Lung microvascular endothelial cell (primary cell): ENCODE results near the gene RPL18. TPM values are rescaled to one million over a fixed set of nuclear protein-coding genes. Genes with fewer than 3 reads are reported as not detected.
"Not testable (repeated sequence)": the region's sequence is repeated elsewhere in the genome, so short reads cannot be mapped to it uniquely, and the experiment has no call there.

Experiments used
- DNase-seq, 2 donors: peaks; one replicate each; pipeline versions ENCODE4 v3.0.0 to v3.0.0-alpha.2; 2010; ENCODE audit warnings: low read depth in 2 of 2
- total RNA-seq: library from RNA; depleted of rRNA; stranded (reverse); fragments of >200 nt; gene quantifications from 2 replicates; pipeline ENCODE4 v1.2.1, GENCODE V29; 2014

RPL18 gene
- total RNA-seq, result 2,223 and 2,324 TPM in 2 replicates

DNA sequence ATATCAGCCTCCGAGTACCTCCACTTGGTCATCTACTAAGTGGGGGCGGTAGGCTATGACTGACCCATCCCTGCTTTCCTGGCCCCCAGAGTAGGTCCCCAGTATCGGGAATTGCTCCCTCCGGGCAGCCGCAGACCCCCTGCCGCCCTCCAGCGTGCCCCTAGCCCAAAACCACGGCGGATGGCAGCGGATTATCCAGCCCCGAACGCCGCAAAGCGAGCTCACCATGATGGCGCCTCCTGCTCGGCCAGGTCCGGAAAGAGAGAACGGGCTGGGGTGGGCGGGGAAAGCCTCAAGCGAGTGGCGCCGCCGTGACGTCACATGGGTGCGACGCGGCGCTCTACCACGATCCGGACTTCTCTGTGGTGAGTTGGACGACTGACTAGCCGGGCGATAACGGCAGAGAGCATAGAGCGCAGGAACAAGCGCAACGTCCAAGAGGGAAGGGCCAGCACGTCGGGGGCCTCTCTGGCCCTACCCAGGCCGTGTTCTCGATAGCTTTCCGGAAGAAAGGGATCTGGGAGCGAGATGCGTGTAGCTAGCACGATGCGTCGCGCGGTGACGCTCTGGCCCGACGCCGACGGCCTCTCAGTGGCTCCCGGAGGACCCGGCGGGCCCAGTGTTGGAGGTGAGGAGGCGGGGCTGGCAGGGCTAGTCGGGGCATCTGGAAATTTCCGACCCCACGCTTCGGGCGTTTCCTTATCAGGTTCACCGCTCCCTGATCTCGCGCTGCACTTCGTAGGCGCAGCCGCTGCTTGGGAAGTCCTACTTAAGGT lies at the start of gene RPL18, which contains the start of gene SPHK2:
TSS of gene RPL18 (minus strand) at position 263 of the 776 bp plus-strand sequence. CDS start at position 228, 35 bp downstream.
TSS of gene SPHK2 (plus strand) at position 591 of the 776 bp plus-strand sequence. CDS start 1,009 bp downstream, outside the sequence.
- peak; percentile 100 for DNase-seq

DNA sequence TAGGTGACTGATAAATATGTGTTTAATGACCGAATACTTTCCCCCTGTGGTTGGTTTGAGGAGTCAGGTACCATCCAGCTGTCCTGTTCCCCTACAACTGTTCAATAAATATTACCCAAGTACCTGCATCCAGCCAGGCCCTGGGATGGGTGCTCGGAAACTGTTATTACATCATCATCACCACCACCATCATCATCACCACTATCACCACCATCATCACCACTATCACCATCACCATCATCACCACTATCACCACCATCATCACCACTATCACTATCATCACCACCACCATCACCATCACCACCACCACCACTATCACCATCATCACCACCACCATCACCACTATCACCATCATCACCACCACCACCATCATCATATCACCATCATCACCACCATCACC lies 49.8 kb upstream of the RPL18 start:
- DNase-seq, result no peak

DNA sequence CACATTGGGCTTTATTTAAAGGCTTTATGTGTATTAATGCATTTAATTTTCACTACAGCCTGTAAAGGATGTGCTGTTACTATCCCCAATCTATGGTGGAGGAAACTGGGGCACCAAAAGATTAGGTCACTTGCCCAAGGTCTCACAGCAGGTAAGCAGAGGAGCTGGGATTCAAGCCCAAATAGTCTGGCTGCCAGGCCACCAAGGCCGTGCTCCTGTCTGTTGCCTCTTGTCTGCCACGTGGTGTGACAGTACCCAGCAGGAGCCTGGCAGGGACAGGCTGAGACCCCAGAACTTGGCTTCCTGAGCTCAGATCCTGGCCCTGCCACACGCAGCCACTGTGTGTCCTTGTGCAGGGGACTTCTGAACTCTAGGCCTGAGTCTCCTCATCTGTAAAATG lies 49.4 kb upstream of the RPL18 start:
- DNase-seq, result no peak

DNA sequence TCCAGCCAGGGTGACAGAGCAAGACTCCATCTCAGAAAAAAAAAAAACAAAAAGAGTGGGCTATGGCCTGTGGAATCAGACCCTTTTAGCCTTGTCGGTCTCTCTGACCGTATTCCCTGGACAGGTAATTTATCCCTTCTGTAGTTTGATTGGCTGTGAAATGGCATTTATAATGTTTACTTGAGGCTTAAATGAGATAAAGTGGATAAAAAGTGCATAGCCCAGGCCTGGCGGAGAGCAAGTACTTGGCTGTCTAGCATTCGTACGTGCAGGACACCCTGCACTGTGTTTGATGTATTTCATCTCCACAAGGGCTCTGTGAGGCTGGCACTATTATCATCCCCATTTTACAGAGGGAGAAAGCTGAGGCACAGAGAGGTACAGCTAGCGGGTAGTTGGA lies 46.8 kb upstream of the RPL18 start:
- DNase-seq, result no peak

DNA sequence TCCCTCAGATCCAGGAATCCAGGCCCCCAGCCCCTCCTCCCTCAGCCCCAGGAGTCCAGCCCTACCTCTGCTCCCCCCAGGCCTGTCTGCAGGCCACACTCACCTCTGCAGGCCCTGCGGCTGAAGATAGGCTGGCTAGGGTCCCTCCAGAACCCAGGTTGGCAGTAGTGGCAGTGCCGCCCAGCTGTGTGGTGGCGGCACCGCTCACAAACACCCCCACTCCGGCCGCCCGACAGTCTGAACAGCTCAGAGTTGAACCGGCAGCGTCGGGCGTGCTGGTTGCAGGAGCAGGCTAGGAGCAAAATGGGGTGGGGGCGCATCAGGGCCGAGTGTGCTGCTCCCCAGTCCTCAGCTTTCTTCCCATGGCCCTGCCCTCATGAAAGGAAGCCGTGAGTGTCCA lies 45.5 kb upstream of the RPL18 start:
- DNase-seq, result no peak

DNA sequence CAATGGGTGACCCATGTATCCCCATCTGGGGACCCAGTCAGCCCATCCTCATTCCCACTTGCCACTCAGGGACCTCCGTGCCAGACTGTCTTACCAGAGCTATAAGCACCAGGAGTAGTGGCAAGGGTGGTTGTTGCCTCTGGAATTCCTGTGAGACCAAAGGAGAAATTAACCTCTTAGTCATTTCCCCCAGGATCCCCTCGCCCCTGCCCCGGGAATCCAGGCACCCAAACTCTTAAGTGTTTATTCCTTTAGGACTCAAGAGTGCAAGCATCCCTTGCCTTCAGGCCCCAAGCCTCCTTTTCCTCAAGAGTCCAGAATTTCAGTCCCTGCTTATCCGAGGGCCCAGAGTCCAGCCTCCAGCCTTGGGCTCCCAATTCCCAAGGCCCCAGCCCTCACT lies 44.7 kb upstream of the RPL18 start:
- DNase-seq, result no peak

DNA sequence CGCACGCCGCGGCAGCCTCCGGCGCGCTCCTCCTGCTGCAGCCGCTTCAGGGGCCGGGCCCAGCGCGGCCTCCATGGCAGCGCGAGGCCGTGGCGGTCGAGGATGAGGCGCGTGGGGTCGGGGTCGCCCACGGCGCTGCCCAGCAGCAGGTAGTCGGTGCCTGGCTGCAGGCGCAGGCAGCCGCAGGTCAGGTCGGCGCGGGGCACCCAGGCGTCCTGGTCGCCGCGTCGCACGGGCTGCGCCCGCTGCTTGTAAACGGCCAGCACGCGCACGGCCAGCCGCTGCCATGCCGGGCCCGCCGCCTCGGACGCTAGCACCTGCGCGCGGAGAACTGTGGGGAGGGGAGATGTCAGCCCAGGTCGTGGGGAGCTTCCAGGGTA lies 42.7 kb upstream of the RPL18 start:
- no peak for DNase-seq

DNA sequence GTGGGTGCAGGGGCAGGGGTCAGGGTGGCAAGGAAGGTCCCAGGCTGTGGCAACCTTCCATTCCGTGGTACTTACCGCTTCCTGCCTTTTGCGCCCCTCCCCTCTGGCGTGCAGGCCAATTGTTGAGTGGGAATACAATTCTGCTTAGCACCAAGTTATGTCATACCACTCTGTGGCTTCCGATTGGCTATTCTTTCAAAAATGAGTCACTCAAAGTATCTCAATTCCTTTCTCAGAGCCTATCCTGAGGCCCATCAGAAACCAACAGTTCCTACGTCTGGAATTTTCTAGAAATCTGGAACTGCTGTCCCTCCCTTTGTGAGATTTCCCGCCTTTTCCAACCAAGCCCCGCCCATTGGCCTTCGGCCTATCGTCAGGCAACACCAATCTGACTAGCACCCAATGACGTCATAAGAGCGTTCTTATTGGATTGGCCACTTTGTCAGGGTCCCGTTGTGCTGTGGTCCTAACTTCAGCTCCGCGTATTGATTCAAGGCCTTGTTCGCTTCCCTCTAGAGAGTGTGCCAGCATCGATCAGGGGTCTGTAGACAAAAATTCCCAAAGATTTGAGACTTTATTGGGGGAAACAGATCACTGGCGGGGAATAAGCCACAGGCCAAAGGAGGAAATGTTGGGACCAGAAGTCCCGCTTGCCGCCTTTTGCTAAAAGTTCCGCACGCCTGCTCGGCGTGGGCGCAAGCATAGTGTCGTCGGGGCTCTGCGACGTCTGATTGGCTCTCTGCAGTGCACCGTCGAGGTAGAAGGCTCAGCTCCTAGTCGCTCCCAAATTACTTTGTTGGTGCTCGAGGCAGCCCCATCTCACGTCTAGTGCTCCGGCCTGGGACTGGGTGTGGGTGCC lies 42.1 kb upstream of the RPL18 start:
- peak; percentile 89 to 94 for DNase-seq

DNA sequence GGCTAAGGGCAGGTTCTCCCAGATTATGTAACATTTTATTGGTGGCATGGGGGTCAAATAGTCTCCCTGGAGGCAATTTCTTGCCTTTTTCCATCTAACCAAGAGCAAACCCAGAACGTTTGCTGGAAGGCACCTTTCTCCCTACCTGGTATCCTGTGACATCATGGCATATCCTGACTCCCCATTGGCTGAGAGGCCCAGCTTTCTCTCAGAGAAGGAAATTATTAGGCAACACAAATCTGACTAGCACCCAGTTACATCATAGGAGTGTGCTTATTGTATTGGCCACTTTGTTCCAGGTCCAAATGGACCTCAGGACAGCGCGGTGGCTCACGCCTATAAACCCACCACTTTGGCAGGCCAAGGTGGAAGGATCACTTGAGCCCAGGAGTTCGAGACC lies 40.8 kb upstream of the RPL18 start:
- no peak for DNase-seq

DNA sequence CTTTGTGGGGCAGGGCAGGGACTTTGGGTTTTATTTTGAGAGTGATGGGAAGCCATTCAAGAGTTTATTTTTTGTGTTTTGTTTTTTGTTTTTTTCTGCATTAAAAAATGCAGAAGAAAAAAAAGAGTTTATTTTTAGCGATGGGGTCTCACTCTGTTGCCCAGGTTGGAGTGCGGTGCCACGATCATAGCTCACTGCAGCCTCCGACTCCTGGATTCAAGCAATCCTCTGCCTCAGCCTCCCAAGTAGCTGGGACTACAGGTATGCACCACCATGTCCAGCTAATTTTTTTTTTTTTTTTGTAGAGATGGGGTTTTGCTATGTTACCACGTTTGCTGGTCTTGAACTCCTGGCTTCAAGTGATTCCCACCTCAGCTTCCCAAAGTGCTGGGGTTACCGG lies 39.5 kb upstream of the RPL18 start:
- no peak for DNase-seq

DNA sequence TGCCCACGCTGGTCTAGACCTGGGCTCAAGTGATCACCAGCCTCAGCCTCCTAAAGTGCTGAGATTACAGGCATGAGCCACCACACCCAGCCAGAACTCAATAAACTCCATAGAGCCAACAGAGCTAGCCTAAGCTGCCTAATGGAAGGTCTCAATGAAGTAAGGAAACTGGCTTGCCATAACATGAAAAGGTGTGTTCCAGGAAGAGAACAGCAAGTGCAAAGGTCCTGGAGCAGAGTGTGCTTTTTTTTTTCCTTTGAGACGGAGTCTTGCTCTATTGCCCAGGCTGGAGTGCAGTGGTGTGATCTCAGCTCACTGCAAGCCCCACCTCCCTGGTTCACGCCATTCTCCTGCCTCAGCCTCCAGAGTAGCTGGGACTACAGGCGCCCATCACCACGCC lies 38.9 kb upstream of the RPL18 start:
- DNase-seq, result not testable (repeated sequence)

DNA sequence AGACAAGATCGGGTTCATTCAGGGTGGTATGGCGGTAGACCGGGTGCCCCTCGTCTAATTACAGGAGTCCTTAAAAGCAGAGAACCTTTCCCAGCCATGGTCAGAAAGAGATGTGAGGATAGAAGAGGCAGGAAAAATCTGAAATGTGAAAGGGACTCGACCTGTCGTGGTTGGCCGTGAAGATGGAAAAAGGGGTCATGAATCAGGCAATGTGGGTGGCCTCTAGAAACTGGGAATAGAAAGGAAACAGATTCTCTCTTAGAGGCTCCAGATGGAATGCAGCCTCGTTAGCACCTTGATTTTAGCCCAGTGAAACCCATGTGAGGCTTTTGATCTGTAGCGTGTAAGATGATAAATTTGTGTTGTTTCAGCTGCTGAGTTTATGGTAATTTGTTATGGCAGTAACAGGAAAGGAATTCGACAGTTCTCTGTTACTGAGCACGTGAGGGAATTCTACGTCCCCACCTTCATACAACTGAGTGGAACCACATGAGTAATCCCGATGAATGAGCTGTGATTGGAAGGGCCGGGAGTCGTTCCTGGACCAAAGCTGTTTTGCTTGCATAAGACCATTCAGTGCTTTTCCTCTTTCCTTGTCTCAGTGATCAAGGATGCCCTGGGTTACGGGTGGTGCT lies 38.0 kb upstream of the RPL18 start:
- DNase-seq, result peak; percentile 59 to 71

DNA sequence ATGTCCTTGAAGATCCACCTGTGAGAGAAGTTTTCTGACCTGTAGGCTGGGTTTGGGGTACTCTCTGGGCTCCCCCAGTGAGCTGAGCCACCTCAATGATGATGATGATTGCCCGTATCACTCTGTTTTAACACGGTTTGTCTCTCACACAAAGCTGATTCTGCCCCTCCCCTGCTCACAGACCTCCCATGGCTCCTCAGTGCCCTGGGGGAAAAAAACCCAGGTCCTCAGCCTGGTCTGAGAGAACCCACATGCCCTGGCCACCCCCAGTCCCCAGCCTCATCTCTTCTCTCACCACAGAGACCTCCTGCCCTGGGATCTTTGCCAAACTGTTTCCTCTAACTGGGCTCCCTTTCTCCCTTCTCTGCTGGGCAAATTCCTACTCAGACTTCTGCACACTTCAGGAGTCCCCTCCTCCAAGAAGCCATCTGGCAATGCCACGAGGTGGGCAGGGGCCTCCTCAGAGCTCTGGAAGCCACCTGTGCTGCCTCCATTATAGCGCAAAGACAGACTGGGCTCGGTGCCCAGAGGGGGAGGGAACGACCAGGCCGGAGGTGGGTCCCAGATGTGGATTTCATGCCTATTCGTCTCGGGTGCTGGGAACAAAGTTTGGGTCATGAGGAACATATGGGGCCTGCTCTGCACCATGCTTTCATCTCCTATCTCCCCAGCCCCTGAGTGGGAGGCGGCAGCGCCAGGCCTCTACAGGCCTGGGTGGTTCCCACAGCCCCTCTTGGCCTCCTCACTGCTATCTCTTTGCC lies 35.5 kb upstream of the RPL18 start:
- DNase-seq, result no peak

DNA sequence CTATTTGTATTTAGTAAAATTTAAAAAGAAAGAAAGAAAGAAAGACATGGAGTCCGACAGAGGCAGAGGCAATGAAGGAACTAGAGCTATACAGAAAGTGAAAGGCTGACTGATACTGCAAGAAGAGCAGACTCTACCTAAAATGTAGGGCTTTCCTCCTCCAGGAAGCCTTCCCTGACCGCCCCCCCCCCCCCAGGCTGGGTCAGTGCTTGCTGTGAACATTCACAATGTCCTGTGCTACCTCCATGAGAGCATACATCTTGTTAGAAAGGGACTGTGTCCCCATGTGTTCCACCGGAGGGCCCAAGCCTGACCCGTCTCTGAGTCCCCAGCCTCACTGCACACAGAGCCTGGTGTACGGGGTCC lies 32.7 kb upstream of the RPL18 start:
- DNase-seq, result no peak

DNA sequence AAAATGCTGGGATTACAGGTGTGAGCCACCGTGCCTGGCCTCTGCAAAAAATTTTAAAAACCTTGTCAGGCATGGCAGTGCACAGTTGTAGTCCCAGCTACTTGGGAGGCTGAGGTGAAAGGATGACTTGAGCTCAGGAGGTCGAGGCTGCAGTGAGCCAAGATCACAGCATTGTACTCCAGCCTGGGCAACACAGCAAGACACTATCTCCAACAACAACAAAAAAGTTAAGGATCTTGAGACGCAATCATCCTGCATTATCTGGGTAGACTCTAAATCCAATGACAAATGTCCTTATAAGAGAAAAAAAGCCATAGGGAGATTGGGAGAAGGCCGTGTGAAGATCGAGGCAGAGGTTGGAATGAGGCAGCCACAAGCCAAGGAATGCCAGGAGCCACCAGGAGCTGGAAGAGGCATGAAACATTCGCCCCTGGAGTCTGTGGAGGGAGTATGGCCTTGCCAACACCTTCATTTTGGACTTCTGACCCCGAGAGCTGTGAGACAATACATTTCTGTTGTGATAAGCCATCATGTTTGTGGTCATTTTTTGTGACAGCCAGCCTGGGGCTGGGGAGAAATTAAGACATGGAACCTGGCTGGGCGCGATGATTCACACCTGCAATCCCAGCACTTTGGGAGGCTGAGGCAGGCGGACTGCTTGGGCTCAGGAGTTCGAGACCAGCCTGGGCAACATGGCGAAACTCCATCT lies 32.1 kb upstream of the RPL18 start:
- DNase-seq, result no peak

DNA sequence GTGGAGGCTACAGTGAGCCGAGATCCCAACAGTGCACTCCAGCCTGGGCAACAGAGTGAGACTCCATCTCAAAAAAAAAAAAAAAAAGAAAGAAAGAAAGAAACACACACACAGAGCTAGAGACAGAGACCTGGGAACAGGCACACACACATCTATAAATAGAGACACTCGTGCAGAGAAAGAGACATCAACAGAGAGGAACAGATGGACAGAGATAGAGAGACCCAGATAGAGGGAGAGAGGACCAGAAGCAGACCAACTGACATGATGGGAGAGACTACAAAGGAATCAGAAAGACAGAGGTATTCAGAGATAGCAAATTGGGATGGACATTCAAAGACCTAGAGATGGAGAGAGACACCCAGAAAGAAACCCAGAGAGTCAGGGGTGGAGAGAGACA lies 29.2 kb upstream of the RPL18 start:
- DNase-seq, result no peak

DNA sequence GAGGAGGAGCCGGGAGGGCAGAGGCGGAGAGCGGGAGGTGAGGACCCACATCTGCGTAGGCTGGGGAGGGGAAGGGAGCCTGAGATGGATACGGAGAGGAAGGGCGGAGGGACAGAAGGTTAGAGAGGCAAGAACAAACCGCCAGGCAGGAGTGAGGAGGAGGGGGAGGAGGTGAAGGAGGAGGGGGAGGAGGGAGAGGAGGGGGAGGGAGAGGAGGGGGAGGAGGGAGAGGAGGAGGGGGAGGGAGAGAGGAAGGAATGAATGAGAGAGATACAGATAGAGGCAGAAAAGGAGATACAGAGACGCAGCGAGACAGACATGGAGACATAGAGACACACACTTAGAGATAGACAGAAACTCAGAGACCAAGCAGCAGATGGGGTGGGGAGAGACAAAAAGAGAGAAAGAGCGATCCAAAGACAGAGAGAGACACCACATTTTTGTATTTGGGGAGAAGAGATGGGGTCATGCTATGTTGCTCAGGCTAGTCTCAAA lies 27.8 kb upstream of the RPL18 start:
- DNase-seq, result no peak

DNA sequence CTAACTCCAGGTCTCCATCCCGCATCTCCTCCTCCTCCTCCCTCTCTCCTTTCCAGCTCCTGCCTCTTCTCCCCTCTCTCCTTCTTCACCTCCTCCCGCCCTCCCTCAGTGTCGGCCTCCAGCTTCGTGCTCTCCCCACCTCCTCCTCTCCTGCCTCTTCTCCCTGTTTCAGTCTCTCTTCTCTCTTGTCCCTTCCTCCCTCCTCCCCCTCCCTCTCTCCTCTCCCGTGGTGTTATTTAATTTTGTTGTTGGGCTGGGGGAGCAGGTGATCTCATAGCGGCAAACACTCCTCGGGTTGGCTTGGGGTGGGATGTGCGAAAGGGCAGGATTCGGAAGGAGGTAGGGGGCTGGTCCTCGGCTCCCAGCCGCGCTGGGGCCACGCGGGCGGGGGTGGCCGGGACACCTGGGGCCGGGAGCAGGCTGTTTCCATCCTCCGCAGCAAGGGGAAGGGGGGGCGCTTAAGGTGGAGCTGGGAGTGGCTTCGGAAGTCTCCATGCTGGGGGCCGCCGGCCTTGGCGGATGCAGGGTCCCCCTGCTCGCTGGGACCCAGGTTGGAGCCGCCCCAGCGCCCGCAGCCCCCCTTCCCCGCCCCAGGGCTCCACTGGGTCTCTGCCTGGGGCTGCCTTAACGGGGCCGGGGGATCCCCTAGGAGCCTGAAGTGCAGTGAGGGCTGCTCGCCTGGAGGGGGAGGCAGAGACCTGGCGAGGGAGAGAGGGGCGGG lies 27.2 kb upstream of the RPL18 start, which contains the start of gene CA11:
TSS of gene CA11 (minus strand) at position 187 of the 721 bp plus-strand sequence. CDS start 555 bp downstream, outside the sequence.
- DNase-seq, result peak; percentile 79 to 89

DNA sequence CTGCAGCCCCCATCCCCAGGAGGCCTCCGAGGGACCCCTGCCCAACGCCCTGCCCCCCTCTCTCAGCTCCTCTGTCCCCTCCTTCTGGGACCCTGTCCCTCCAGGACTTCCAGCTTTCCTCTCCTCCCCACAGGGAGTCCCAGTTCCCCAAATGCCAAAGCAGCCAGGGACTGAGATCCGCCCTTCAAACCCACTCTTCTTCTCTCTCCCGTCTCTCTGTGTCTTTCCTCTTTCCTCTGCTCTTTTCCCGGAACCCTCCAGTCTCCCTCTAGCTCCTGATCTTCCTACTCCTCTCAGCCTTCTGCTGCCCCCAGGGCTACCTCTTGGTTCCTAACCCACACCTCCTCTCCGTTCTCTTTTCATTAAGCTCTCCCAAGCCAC lies 26.6 kb upstream of the RPL18 start:
- DNase-seq, result no peak
